Keratinocyte (primary cell): ENCODE results near the gene ZFP64. TPM values are rescaled to one million over a fixed set of nuclear protein-coding genes. Genes with fewer than 3 reads are reported as not detected.

ENCODE experiments used
- DNase-seq: peaks from one replicate; pipeline ENCODE4 v3.0.0-alpha.2; 2011; ENCODE audit warnings: low read depth, missing footprints, low spot score
- FAIRE-seq: peaks from 2 replicates; lab custom pipeline; 2011; peaks lifted over from hg19 to GRCh38; lab: Jason Lieb, UNC
- H2AFZ ChIP-seq: 2 replicates; pipeline ENCODE4 v1.6.0; 2012; ENCODE audit warnings: low read length, control low read depth, inconsistent platforms; ENCODE audit not compliant: control insufficient read depth
- H3K27ac ChIP-seq: 2 replicates; pipeline ENCODE4 v1.5.1; 2011; ENCODE audit warnings: low read length; ENCODE audit not compliant: control insufficient read depth, insufficient read depth
- H3K27me3 ChIP-seq: 3 replicates; pipeline ENCODE4 v1.6.0; 2011; ENCODE audit warnings: low read length; ENCODE audit not compliant: control insufficient read depth, insufficient read depth; ENCODE audit errors: extremely low read depth
- H3K36me3 ChIP-seq, 2 experiments: 2 replicates in 1 of 2; 3 replicates in 1 of 2; pipeline ENCODE4 v1.5.1; 2011; ENCODE audit warnings: low read length in 2 of 2, mild to moderate bottlenecking in 1 of 2; ENCODE audit not compliant: control insufficient read depth in 2 of 2, insufficient read depth in 2 of 2; ENCODE audit errors: extremely low read depth in 1 of 2
- H3K4me1 ChIP-seq: 3 replicates; pipeline ENCODE4 v1.5.1; 2011; ENCODE audit warnings: low read length; ENCODE audit not compliant: control insufficient read depth, insufficient read depth; ENCODE audit errors: extremely low read depth
- H3K4me2 ChIP-seq: 3 replicates; pipeline ENCODE4 v1.6.0; 2011; ENCODE audit warnings: low read depth, low read length; ENCODE audit not compliant: control insufficient read depth, insufficient read depth; ENCODE audit errors: extremely low read depth
- H3K4me3 ChIP-seq, 3 experiments: fragments of 200-600 bp in 1 of 3; sonication (generic) in 1 of 3; 2 replicates in 2 of 3; 3 replicates in 1 of 3; pipeline ENCODE4 v1.5.1; 2011 to 2016; ENCODE audit warnings: low read length in 3 of 3, mild to moderate bottlenecking in 3 of 3, control low read depth in 2 of 3, inconsistent platforms in 1 of 3, low read depth in 1 of 3, mixed read lengths in 1 of 3, mixed run types in 1 of 3, moderate library complexity in 1 of 3; ENCODE audit not compliant: control insufficient read depth in 2 of 3, insufficient read depth in 2 of 3; ENCODE audit errors: extremely low read depth in 1 of 3
- H3K79me2 ChIP-seq: 2 replicates; pipeline ENCODE4 v1.6.0; 2012; ENCODE audit warnings: low read length; ENCODE audit not compliant: control insufficient read depth, insufficient read depth
- H3K9ac ChIP-seq: 3 replicates; pipeline ENCODE4 v1.6.0; 2011; ENCODE audit warnings: low read length; ENCODE audit not compliant: control insufficient read depth, insufficient read depth; ENCODE audit errors: extremely low read depth
- H3K9me1 ChIP-seq: 3 replicates; pipeline ENCODE4 v1.6.0; 2011; ENCODE audit warnings: low read length; ENCODE audit not compliant: control insufficient read depth, insufficient read depth; ENCODE audit errors: extremely low read depth
- H3K9me3 ChIP-seq: 2 replicates; pipeline ENCODE4 v1.5.1; 2012; ENCODE audit warnings: low read depth, low read length; ENCODE audit not compliant: control insufficient read depth
- H4K20me1 ChIP-seq: 3 replicates; pipeline ENCODE4 v1.6.0; 2011; ENCODE audit warnings: low read length; ENCODE audit not compliant: control insufficient read depth, insufficient read depth; ENCODE audit errors: extremely low read depth
- CTCF ChIP-seq, 3 experiments: IDR thresholded peaks in 1 of 3; conservative IDR thresholded peaks in 1 of 3; optimal IDR thresholded peaks in 1 of 3; 2 replicates in 2 of 3; 3 replicates in 1 of 3; pipeline versions ENCODE3 to v1.5.1; 2011; ENCODE audit warnings: low read length in 3 of 3, mild to moderate bottlenecking in 3 of 3, moderate library complexity in 2 of 3, control low read depth in 1 of 3, inconsistent platforms in 1 of 3; ENCODE audit not compliant: insufficient read depth in 2 of 3; ENCODE audit errors: extremely low read depth in 1 of 3
- EZH2 ChIP-seq: IDR thresholded peaks from one replicate; pipeline ENCODE4 v1.6.1; 2012; ENCODE audit warnings: inconsistent platforms, mild to moderate bottlenecking, low read length, moderate library complexity
- dilution Hi-C: fragments of 300-500 bp; cut with MboI; formaldehyde crosslinking; loops from one replicate; pipeline ENCODE4 v1.7.0; 2020; ENCODE audit warnings: low sequenced_read_pairs; ENCODE audit not compliant: extremely low pct_ligation_motif_present
- polyA plus RNA-seq, 5 experiments: library from polyadenylated mRNA; depleted of rRNA in 3 of 5; stranded (reverse) in 3 of 5; stranded (forward) in 1 of 5; unstranded in 1 of 5; fragments of >200 nt; gene quantifications; 1 replicate in 1 of 5; 2 replicates in 3 of 5; 3 replicates in 1 of 5; pipeline versions ENCODE4 v1.2.1 to v1.2.3, GENCODE V29; 2011 to 2012; ENCODE audit warnings: missing spikeins in 2 of 5, low read depth in 1 of 5, low replicate concordance in 1 of 5

The ZFP64 gene
- polyA plus RNA-seq, 1 donor (not counting 4 experiments of a cell fraction or from before 2014, with no cell fraction given): 27.9 TPM

- no peak overlapping the region for H3K4me3 ChIP-seq
Measured at GRCh38 chr20:52118696-52119095, 72.9 kb downstream of the ZFP64 start.

GRCh38 chr20:52118016-52118623 lies 73.5 kb downstream of the ZFP64 start:
- H2AFZ ChIP-seq: no peak overlapping the region
- no peaks in the 10 kb centered on the region for H3K4me1 ChIP-seq
- no peaks in the 10 kb centered on the region for H3K9me3 ChIP-seq
- FAIRE-seq (no peak), DNase-seq (no peak)
- H3K4me3 ChIP-seq: no peak overlapping the region
- TF ChIP-seq EZH2: no peak
- no peak for TF ChIP-seq CTCF (optimal IDR thresholded peaks at IDR 0.05 in 1 of 3, IDR thresholded peaks at IDR 0.05 in 1 of 3, conservative IDR thresholded peaks at IDR 0.05 in 1 of 3; ENCODE audit: extremely low read depth in 1 of 3, insufficient read depth in 2 of 3, low read length in 3 of 3)
- no peak overlapping the region for H3K4me2 ChIP-seq
- no peaks in the 10 kb centered on the region for H4K20me1 ChIP-seq
- no peak overlapping the region for H3K9ac ChIP-seq
- no peaks in the 10 kb centered on the region for H3K9me1 ChIP-seq
- H3K27ac ChIP-seq: no peak overlapping the region
- dilution Hi-C loops: no loop called here
- H3K27me3 ChIP-seq: no peaks in the 10 kb centered on the region
- no peaks in the 10 kb centered on the region for H3K79me2 ChIP-seq
- H3K36me3 ChIP-seq: no peaks in the 10 kb centered on the region

More at GRCh38 chr20:52118696-52119095, 72.9 kb downstream of the ZFP64 start:
- Histone ChIP-seq H3K4me2 (no peak overlapping the region), H3K9me3 (no peaks in the 10 kb centered on the region), H3K79me2 (no peaks in the 10 kb centered on the region), H3K27me3 (no peaks in the 10 kb centered on the region), H3K9ac (no peak overlapping the region), H2AFZ (no peak overlapping the region), H3K27ac (no peak overlapping the region), H4K20me1 (no peaks in the 10 kb centered on the region), H3K36me3 (no peaks in the 10 kb centered on the region), H3K9me1 (no peaks in the 10 kb centered on the region), H3K4me1 (no peaks in the 10 kb centered on the region)
- DNase-seq (no peak), FAIRE-seq (no peak)
- dilution Hi-C loops: no loop called here
- TF ChIP-seq CTCF (optimal IDR thresholded peaks at IDR 0.05 in 1 of 3, IDR thresholded peaks at IDR 0.05 in 1 of 3, conservative IDR thresholded peaks at IDR 0.05 in 1 of 3; ENCODE audit: extremely low read depth in 1 of 3, insufficient read depth in 2 of 3, low read length in 3 of 3) (no peak), EZH2 (no peak)
